K562 (cell line): ENCODE data around the gene TMEM203. TPM values are rescaled to one million over a fixed set of nuclear protein-coding genes. Genes with fewer than 3 reads are reported as not detected.

ENCODE experiments used
- CCNT2 ChIP-seq: IDR thresholded peaks from 2 replicates; pipeline ENCODE4 v1.6.1; 2011; ENCODE audit warnings: borderline replicate concordance, low read depth, mild to moderate bottlenecking, moderate library complexity, mixed read lengths, low read length; ENCODE audit not compliant: insufficient read length; ENCODE audit errors: extremely low read depth
- CREM ChIP-seq: IDR thresholded peaks from 2 replicates; pipeline ENCODE4 v1.6.1; 2014; ENCODE audit warnings: antibody characterized with exemption, low read depth
- DACH1 ChIP-seq: fragments of 450-650 bp; IDR thresholded peaks from 2 replicates; pipeline ENCODE4 v1.6.1; 2018; ENCODE audit not compliant: partially characterized antibody
- E2F8 ChIP-seq: fragments of 450-650 bp; IDR thresholded peaks from 2 replicates; pipeline ENCODE4 v1.7.1; 2018; ENCODE audit warnings: mild to moderate bottlenecking, low read depth; ENCODE audit not compliant: partially characterized antibody
- FIP1L1 ChIP-seq: fragments of 200-400 bp; formaldehyde crosslinking; IDR thresholded peaks from 2 replicates; pipeline ENCODE4 v1.6.1; 2018; ENCODE audit warnings: mild to moderate bottlenecking, low read depth, low read length; ENCODE audit not compliant: poor library complexity, severe bottlenecking
- GTF2A2 ChIP-seq: IDR thresholded peaks from 2 replicates; pipeline ENCODE4 v1.6.1; 2016; ENCODE audit warnings: mild to moderate bottlenecking, missing genetic modification characterization, missing compliant biosample characterization
- GTF2F1 ChIP-seq: IDR thresholded peaks from 2 replicates; pipeline ENCODE4 v1.6.1; 2011; ENCODE audit warnings: low read depth, low read length, improper control_type of control experiment
- HCFC1 ChIP-seq: IDR thresholded peaks from 2 replicates; pipeline ENCODE4 v1.6.1; 2012; ENCODE audit warnings: low read depth, low read length, improper control_type of control experiment
- KLF6 ChIP-seq: fragments of 250-450 bp; sonication (Bioruptor Pico); IDR thresholded peaks from 2 replicates; pipeline ENCODE4 v1.4.0; 2020; ENCODE audit warnings: mild to moderate bottlenecking, moderate library complexity, borderline replicate concordance
- POLR2B ChIP-seq: fragments of 450-650 bp; IDR thresholded peaks from 2 replicates; pipeline ENCODE4 v1.6.1; 2018; ENCODE audit warnings: low read depth; ENCODE audit not compliant: partially characterized antibody
- VEZF1 ChIP-seq: fragments of 200-800 bp; sonication (Bioruptor generic); IDR thresholded peaks from 2 replicates; pipeline ENCODE4 v1.6.1; 2017; ENCODE audit warnings: missing genetic modification characterization, missing compliant biosample characterization
- polyA plus RNA-seq, 8 experiments: library from polyadenylated mRNA; depleted of rRNA in 4 of 8; stranded (reverse) in 5 of 8; unstranded in 3 of 8; fragments of >200 nt; fragmentation: Nextera tagmentation in 2 of 8; fragmentation: Illumina TruSeq in 1 of 8; extraction: Ambion mirVana in 2 of 8; extraction: Trizol in 1 of 8; gene quantifications; 2 replicates each; pipeline versions ENCODE4 v1.2.1 to v1.2.3, GENCODE V29; 2011 to 2014; ENCODE audit warnings: inconsistent platforms in 1 of 8, missing spikeins in 1 of 8
- total RNA-seq, 7 experiments: library from RNA; depleted of rRNA in 6 of 7; stranded (reverse); fragments of >200 nt in 6 of 7; fragmentation: Illumina TruSeq in 2 of 7; extraction: Trizol in 2 of 7; gene quantifications; 2 replicates each; pipeline versions ENCODE4 v1.2.1 to v1.2.3, GENCODE V29; 2011 to 2021; ENCODE audit warnings: low replicate concordance in 1 of 7
- TF ChIP-seq, protein P1 (sequence below), 2 experiments: fragments of 450-650 bp in 1 of 2; sonication (generic) in 1 of 2; formaldehyde crosslinking in 1 of 2; IDR thresholded peaks; 2 replicates each; pipeline versions ENCODE4 v1.7.1 to v1.9.0; 2016 to 2022; ENCODE audit warnings: inconsistent platforms in 1 of 2, mild to moderate bottlenecking in 1 of 2, missing genetic modification reagents in 1 of 2

TMEM203 gene
- total and polyA plus RNA-seq, 9 of the 15 experiments (the other 6 are each of a cell fraction or from before 2014, with no cell fraction given) = 8.8 to 59.5 (median 37.6) TPM

- TF ChIP-seq, protein P1, sequence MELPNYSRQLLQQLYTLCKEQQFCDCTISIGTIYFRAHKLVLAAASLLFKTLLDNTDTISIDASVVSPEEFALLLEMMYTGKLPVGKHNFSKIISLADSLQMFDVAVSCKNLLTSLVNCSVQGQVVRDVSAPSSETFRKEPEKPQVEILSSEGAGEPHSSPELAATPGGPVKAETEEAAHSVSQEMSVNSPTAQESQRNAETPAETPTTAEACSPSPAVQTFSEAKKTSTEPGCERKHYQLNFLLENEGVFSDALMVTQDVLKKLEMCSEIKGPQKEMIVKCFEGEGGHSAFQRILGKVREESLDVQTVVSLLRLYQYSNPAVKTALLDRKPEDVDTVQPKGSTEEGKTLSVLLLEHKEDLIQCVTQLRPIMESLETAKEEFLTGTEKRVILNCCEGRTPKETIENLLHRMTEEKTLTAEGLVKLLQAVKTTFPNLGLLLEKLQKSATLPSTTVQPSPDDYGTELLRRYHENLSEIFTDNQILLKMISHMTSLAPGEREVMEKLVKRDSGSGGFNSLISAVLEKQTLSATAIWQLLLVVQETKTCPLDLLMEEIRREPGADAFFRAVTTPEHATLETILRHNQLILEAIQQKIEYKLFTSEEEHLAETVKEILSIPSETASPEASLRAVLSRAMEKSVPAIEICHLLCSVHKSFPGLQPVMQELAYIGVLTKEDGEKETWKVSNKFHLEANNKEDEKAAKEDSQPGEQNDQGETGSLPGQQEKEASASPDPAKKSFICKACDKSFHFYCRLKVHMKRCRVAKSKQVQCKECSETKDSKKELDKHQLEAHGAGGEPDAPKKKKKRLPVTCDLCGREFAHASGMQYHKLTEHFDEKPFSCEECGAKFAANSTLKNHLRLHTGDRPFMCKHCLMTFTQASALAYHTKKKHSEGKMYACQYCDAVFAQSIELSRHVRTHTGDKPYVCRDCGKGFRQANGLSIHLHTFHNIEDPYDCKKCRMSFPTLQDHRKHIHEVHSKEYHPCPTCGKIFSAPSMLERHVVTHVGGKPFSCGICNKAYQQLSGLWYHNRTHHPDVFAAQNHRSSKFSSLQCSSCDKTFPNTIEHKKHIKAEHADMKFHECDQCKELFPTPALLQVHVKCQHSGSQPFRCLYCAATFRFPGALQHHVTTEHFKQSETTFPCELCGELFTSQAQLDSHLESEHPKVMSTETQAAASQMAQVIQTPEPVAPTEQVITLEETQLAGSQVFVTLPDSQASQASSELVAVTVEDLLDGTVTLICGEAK (IDR thresholded peaks at IDR 0.05) = peak; percentile 97
- TF ChIP-seq, protein P1 (CRISPR knock-in tag; IDR thresholded peaks at IDR 0.05) = no peak
- peak; percentile 56 for TF ChIP-seq CCNT2
- no peak for TF ChIP-seq DACH1
- no peak for TF ChIP-seq GTF2A2
- peak; percentile 71 for TF ChIP-seq FIP1L1
- peak; percentile 57 for TF ChIP-seq POLR2B
- TF ChIP-seq E2F8 = peak; percentile 97
- TF ChIP-seq HCFC1 = peak; percentile 86
- peak; percentile 54; the same call in 1 of the 2 replicates for TF ChIP-seq VEZF1 (CRISPR knock-in tag)
- TF ChIP-seq GTF2F1 = no peak
- no peak for TF ChIP-seq KLF6 (CRISPR knock-in tag)
- peak; percentile 99 for TF ChIP-seq CREM
Observed at GRCh38 chr9:137205126-137206069, at the start of gene TMEM203, which contains the start of gene NDOR1 (continued).
